K562 (cell line): Measurements from ENCODE around the gene OVCA2. TPM values are rescaled to one million over a fixed set of nuclear protein-coding genes. Genes with fewer than 3 reads are reported as not detected.

ENCODE experiments used
- ATAC-seq: fragments of 200-7000 bp; cut with Tn5 transposase; 3 replicates; pipeline ENCODE4 v1.9.1; 2020; ENCODE audit warnings: moderate library complexity
- BruUV-seq: library from RNA; stranded (reverse); fragments of 400-500 nt; replicated peaks from 2 replicates; lab custom pipeline; 2021; lab: Mats Ljungman, UMichigan
- CTCF ChIA-PET: fragments of 300-600 bp; formaldehyde crosslinking; extraction: SDS; loops from one replicate; lab custom pipeline; 2021; ENCODE audit warnings: low intra/inter-chr PET ratio; lab: Yijun Ruan, JAX
- POLR2A ChIA-PET: fragments of 300-600, 350-650 bp; sonication (Branson Sonifier 250); formaldehyde crosslinking; extraction: SDS; loops from one replicate; lab custom pipeline; 2021; ENCODE audit warnings: antibody characterized with exemption, inconsistent platforms; lab: Yijun Ruan, JAX
- DNase-seq, 4 experiments: peaks; one replicate each; pipeline versions ENCODE4 v3.0.0 to v3.0.0-alpha.2; 2011 to 2018; ENCODE audit warnings: low spot score in 3 of 4, mixed read lengths in 3 of 4; ENCODE audit errors: extremely low read depth in 1 of 4
- FAIRE-seq: peaks from 2 replicates; lab custom pipeline; 2011; peaks lifted over from hg19 to GRCh38; lab: Jason Lieb, UNC
- H2AFZ ChIP-seq: 2 replicates; pipeline ENCODE4 v1.6.0; 2011; ENCODE audit warnings: low read depth, low read length, control low read depth, inconsistent platforms
- H3K27ac ChIP-seq: fragments of 200-600 bp; 3 replicates; pipeline ENCODE4 v1.8.0; 2011; ENCODE audit warnings: low read depth, mild to moderate bottlenecking, control low read depth, inconsistent platforms, low read length, moderate library complexity, mixed read lengths; ENCODE audit errors: extremely low read depth
- H3K27me3 ChIP-seq, 2 experiments: fragments of 300-600 bp in 1 of 2; 2 replicates in 1 of 2; 3 replicates in 1 of 2; pipeline versions ENCODE4 v1.6.0 to v1.8.0; 2011; ENCODE audit warnings: inconsistent platforms in 2 of 2, low read length in 2 of 2, mild to moderate bottlenecking in 1 of 2, mixed read lengths in 1 of 2, moderate library complexity in 1 of 2; ENCODE audit not compliant: control insufficient read depth in 2 of 2, insufficient read depth in 2 of 2
- H3K36me3 ChIP-seq: fragments of 300-600 bp; 3 replicates; pipeline ENCODE4 v1.8.0; 2011; ENCODE audit warnings: mild to moderate bottlenecking, low read length, inconsistent platforms; ENCODE audit not compliant: control insufficient read depth, insufficient read depth
- H3K4me1 ChIP-seq, 2 experiments: fragments of 200-600 bp in 1 of 2; replicated peaks in 1 of 2; 2 replicates in 1 of 2; 3 replicates in 1 of 2; pipeline versions ENCODE4 v1.5.1 to v1.8.0; 2011; ENCODE audit warnings: inconsistent platforms in 2 of 2, low read length in 2 of 2, mild to moderate bottlenecking in 1 of 2, mixed read lengths in 1 of 2, moderate library complexity in 1 of 2; ENCODE audit not compliant: control insufficient read depth in 2 of 2, insufficient read depth in 2 of 2
- H3K4me2 ChIP-seq: 2 replicates; pipeline ENCODE4 v1.6.1; 2011; ENCODE audit warnings: low read length, control low read depth, inconsistent platforms, mixed read lengths; ENCODE audit not compliant: insufficient read depth
- H3K4me3 ChIP-seq: fragments of 200-600 bp; sonication (generic), shearing (Covaris generic); 2 replicates; pipeline ENCODE4 v1.5.1; 2016; ENCODE audit warnings: control low read depth, inconsistent platforms
- H3K79me2 ChIP-seq: fragments of 200-600 bp; 3 replicates; pipeline ENCODE4 v1.8.0; 2011; ENCODE audit warnings: low read length, inconsistent platforms; ENCODE audit not compliant: control insufficient read depth, insufficient read depth
- H3K9ac ChIP-seq, 2 experiments: 2 replicates each; pipeline versions ENCODE4 v1.6.0 to v1.6.1; 2011; ENCODE audit warnings: low read depth in 2 of 2, low read length in 2 of 2, control low read depth in 1 of 2, inconsistent platforms in 1 of 2, mild to moderate bottlenecking in 1 of 2, mixed read lengths in 1 of 2; ENCODE audit not compliant: insufficient read depth in 1 of 2
- H3K9me1 ChIP-seq: one replicate; pipeline ENCODE4 v1.6.0; 2011; ENCODE audit warnings: inconsistent platforms, mild to moderate bottlenecking, low read length, moderate library complexity; ENCODE audit not compliant: control insufficient read depth, insufficient read depth
- H3K9me3 ChIP-seq: replicated peaks from 2 replicates; pipeline ENCODE4 v1.5.1; 2011; ENCODE audit warnings: low read depth, low read length, inconsistent platforms; ENCODE audit not compliant: control insufficient read depth, insufficient read depth
- H4K20me1 ChIP-seq: replicated peaks from 2 replicates; pipeline ENCODE4 v1.6.1; 2011; ENCODE audit warnings: low read length, inconsistent platforms, mixed read lengths; ENCODE audit not compliant: control insufficient read depth, insufficient read depth
- COPS2 ChIP-seq: fragments of 450-650 bp; conservative IDR thresholded peaks from 2 replicates; pipeline ENCODE4 v1.6.1; 2016; ENCODE audit warnings: mild to moderate bottlenecking, moderate library complexity
- CTCFL ChIP-seq: IDR thresholded peaks from 2 replicates; pipeline ENCODE4 v1.6.1; 2011; ENCODE audit warnings: borderline replicate concordance, low read depth, mild to moderate bottlenecking, moderate library complexity, low read length; ENCODE audit not compliant: insufficient read depth, poor library complexity, severe bottlenecking
- E2F5 ChIP-seq: sonication (generic); formaldehyde crosslinking; IDR thresholded peaks from 2 replicates; pipeline ENCODE4 v1.8.0; 2022; ENCODE audit warnings: mild to moderate bottlenecking, missing genetic modification reagents
- ESRRA ChIP-seq: fragments of 450-650 bp; IDR thresholded peaks from 2 replicates; pipeline ENCODE4 v1.6.1; 2014; ENCODE audit warnings: low read depth, mild to moderate bottlenecking, moderate library complexity, borderline replicate concordance
- HDGF ChIP-seq: fragments of 450-650 bp; IDR thresholded peaks from 2 replicates; pipeline ENCODE4 v1.6.1; 2016
- MECOM ChIP-seq: fragments of 250-450 bp; sonication (Bioruptor Pico); IDR thresholded peaks from 2 replicates; pipeline ENCODE4 v1.8.0; 2022; ENCODE audit warnings: inconsistent platforms
- NUFIP1 ChIP-seq: fragments of 450-650 bp; IDR thresholded peaks from 2 replicates; pipeline ENCODE4 v1.6.1; 2018; ENCODE audit not compliant: partially characterized antibody
- POLR2H ChIP-seq: IDR thresholded peaks from 2 replicates; pipeline ENCODE4 v1.6.1; 2016; ENCODE audit warnings: missing genetic modification characterization, low read depth, mild to moderate bottlenecking, control low read depth, missing compliant biosample characterization, moderate library complexity
- SMARCA4 ChIP-seq: fragments of 450-650 bp; IDR thresholded peaks from 2 replicates; pipeline ENCODE4 v1.6.1; 2016
- SRSF9 ChIP-seq: fragments of 200-400 bp; formaldehyde crosslinking; IDR thresholded peaks from 2 replicates; pipeline ENCODE4 v1.6.1; 2017; ENCODE audit warnings: low read depth, low read length, borderline replicate concordance
- TBL1XR1 ChIP-seq, 2 experiments: IDR thresholded peaks; 2 replicates each; pipeline ENCODE4 v1.6.1; 2012; ENCODE audit warnings: improper control_type of control experiment in 2 of 2, low read length in 2 of 2, mild to moderate bottlenecking in 1 of 2
- TCF7 ChIP-seq: sonication (generic); IDR thresholded peaks from 2 replicates; pipeline ENCODE4 v1.6.1; 2016; ENCODE audit warnings: antibody characterized with exemption, borderline replicate concordance
- WHSC1 ChIP-seq: IDR thresholded peaks from one replicate; pipeline ENCODE4 v1.6.1; 2012; ENCODE audit warnings: low read length, control low read depth, inconsistent platforms
- WGBS: fragments of 100-300 bp; shearing (Covaris generic); methylation state at CpG from one replicate; pipeline ENCODE4 v1.1.6; 2016; ENCODE audit warnings: low coverage, mixed read lengths; ENCODE audit not compliant: insufficient coverage; ENCODE audit errors: missing lambda C conversion rate; 5-methylcytosine and 5-hydroxymethylcytosine counted together
- in situ Hi-C: fragments of 300-500 bp; cut with MboI; formaldehyde crosslinking; loops from 4 replicates; pipeline ENCODE4 v1.15.0; 2018; ENCODE audit warnings: inconsistent platforms, mixed read lengths
- intact Hi-C: fragments of 100-400 bp; cut with micrococcal nuclease; formaldehyde crosslinking; loops from 2 replicates; pipeline ENCODE4 v1.14.2; 2022
- polyA plus RNA-seq, 8 experiments: library from polyadenylated mRNA; depleted of rRNA in 4 of 8; stranded (reverse) in 5 of 8; unstranded in 3 of 8; fragments of >200 nt; fragmentation: Nextera tagmentation in 2 of 8; fragmentation: Illumina TruSeq in 1 of 8; extraction: Ambion mirVana in 2 of 8; extraction: Trizol in 1 of 8; gene quantifications; 2 replicates each; pipeline versions ENCODE4 v1.2.1 to v1.2.3, GENCODE V29; 2011 to 2014; ENCODE audit warnings: inconsistent platforms in 1 of 8, missing spikeins in 1 of 8
- total RNA-seq, 7 experiments: library from RNA; depleted of rRNA in 6 of 7; stranded (reverse); fragments of >200 nt in 6 of 7; fragmentation: Illumina TruSeq in 2 of 7; extraction: Trizol in 2 of 7; gene quantifications; 2 replicates each; pipeline versions ENCODE4 v1.2.1 to v1.2.3, GENCODE V29; 2011 to 2021; ENCODE audit warnings: low replicate concordance in 1 of 7

The OVCA2 gene
- total and polyA plus RNA-seq, 9 of the 15 experiments (the other 6 are each of a cell fraction or from before 2014, with no cell fraction given): 3.0 to 23.7 (median 14.1) TPM

GRCh38 chr17:2020721-2021120 lies 21.1 kb upstream of the OVCA2 start (continued):
- TF ChIP-seq ESRRA (no peak), WHSC1 (no peak)

GRCh38 chr17:2022647-2023240 lies 19.1 kb upstream of the OVCA2 start:
- no peak overlapping the region for H3K9ac ChIP-seq
- no peak for ATAC-seq
- H3K4me3 ChIP-seq: no peak overlapping the region
- TF ChIP-seq TCF7 (no peak), SMARCA4 (no peak)
- H3K27ac ChIP-seq: no peak overlapping the region
- no peaks in the 10 kb centered on the region for H3K9me3 ChIP-seq
- no TSS peak for BruUV-seq
- DNase-seq: no peak
- ChIA-PET CTCF (no interaction called here), POLR2A (no interaction called here)
- 11% methylated on average over 7 of the region's 15 CpGs for WGBS
- FAIRE-seq: no peak
- no peaks in the 10 kb centered on the region for H3K36me3 ChIP-seq
- intact Hi-C loops: no loop called here
- H3K9me1 ChIP-seq: no peaks in the 10 kb centered on the region
- in situ Hi-C loops: no loop called here
- no peak overlapping the region for H3K4me2 ChIP-seq
- H3K4me1 ChIP-seq: peaks cover 2 to 28% of the 10 kb centered on the region in 2 experiments; a peak in 3 of 5 replicates
- no peaks in the 10 kb centered on the region for H3K79me2 ChIP-seq
- H3K27me3 ChIP-seq: peaks cover 13 to 58% of the 10 kb centered on the region in 2 experiments
- peaks cover 3% of the 10 kb centered on the region; the same call in 1 of the 2 replicates for H4K20me1 ChIP-seq
- H2AFZ ChIP-seq: no peak overlapping the region

- Histone ChIP-seq H3K4me3 (no peak overlapping the region), H3K9me3 (no peaks in the 10 kb centered on the region), H3K9me1 (no peaks in the 10 kb centered on the region), H3K4me2 (no peak overlapping the region), H3K27me3 (peaks cover 11 to 54% of the 10 kb centered on the region in 2 experiments), H4K20me1 (peaks cover 3% of the 10 kb centered on the region; the same call in 1 of the 2 replicates), H3K36me3 (no peaks in the 10 kb centered on the region), H3K27ac (no peak overlapping the region), H2AFZ (no peak overlapping the region), H3K79me2 (no peaks in the 10 kb centered on the region), H3K9ac (no peak overlapping the region; a peak in 1 of 4 replicates), H3K4me1 (peaks cover 3 to 33% of the 10 kb centered on the region in 2 experiments; a peak in 3 of 5 replicates)
- no peak for DNase-seq
- POLR2A ChIA-PET: no interaction called here
- intact Hi-C loops: no loop called here
- CTCF ChIA-PET: no interaction called here
- in situ Hi-C loops: no loop called here
- FAIRE-seq: no peak
- WGBS: 47% methylated on average over 14 of the region's 16 CpGs
- no peak for ATAC-seq
- no TSS peak for BruUV-seq
- TF ChIP-seq COPS2: no peak
- no peak for TF ChIP-seq NUFIP1
- no peak for TF ChIP-seq POLR2H
- no peak for TF ChIP-seq HDGF
- no peak for TF ChIP-seq SRSF9
- no peak for TF ChIP-seq E2F5 (CRISPR knock-in tag)
- no peak for TF ChIP-seq TBL1XR1 (IDR thresholded peaks at IDR 0.05; ENCODE audit: low read length in 2 of 2)
- no peak for TF ChIP-seq CTCFL
- no peak for TF ChIP-seq MECOM (CRISPR knock-in tag)
Observed at GRCh38 chr17:2023256-2023655, 18.6 kb upstream of the OVCA2 start.
